Measurements from ENCODE around the gene MRPL14.

Gene MRPL14

GRCh38 chr6:44077214-44077946 lies 49.9 kb downstream of the MRPL14 start:
- DNase-seq: no peak

- peak; percentile 39 for DNase-seq
Observed at GRCh38 chr6:44076356-44077213, 50.7 kb downstream of the MRPL14 start.

GRCh38 chr6:44075647-44076355 lies 51.5 kb downstream of the MRPL14 start:
- no peak for DNase-seq

DNA sequence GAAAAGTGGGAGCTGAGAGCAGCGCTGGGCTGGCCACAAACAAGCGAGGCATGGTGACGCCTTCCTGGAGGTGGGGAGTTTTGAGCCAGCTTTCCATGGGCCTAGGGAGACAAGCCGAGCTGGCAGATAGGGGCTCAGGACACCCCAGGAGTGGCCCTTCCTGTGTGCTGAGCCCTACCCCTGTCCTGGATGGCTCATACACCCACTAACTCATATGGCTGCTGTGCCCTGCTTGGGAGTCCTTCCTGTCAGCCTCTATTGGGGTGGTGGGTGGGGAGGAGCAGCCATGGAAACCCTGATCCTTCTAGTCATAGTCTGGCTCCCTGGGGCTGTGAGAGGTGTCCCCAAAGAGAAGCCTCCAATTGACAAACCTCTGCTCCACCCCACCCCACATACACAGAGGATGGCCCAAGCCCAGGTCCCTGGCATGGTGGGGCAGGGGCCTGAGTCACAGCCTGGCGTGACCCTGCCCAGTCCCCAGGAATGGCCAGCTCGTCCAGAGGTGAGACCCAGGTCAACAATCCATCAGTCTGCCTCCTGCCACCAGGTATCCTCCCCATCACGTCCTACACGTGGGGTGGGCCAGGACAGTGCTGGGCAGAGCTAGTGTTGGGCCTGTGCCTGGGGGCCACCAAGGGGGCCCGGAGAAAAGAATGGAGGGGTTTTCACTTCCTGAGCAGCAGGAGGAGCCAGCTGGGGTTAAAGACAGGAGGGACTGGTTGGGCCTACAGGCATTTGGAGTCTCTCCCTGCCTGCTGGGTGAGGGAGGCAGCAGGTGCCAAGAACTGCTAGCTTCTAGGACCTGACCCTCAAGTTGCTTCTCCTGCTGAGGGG lies 52.2 kb downstream of the MRPL14 start:
- no peak for DNase-seq

DNA sequence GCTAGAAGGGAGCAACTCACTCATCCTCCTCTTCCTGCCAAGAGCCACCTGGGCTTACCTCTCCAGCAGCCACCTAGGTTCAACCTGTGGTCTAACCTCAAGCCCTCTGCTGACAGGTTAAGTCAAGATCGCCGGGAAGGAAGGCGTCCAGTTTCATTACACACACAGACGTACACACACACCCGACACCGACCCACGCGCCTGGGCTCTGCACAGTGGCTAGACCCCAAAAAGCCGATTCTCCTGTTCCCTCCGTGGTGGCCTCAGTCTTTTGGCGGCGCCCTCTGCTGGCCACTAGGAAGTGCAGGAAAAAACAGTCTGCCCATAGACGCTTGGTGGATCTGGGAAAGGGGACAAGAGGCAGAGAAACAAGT lies 52.8 kb downstream of the MRPL14 start:
- peak; percentile 91 for DNase-seq

DNA sequence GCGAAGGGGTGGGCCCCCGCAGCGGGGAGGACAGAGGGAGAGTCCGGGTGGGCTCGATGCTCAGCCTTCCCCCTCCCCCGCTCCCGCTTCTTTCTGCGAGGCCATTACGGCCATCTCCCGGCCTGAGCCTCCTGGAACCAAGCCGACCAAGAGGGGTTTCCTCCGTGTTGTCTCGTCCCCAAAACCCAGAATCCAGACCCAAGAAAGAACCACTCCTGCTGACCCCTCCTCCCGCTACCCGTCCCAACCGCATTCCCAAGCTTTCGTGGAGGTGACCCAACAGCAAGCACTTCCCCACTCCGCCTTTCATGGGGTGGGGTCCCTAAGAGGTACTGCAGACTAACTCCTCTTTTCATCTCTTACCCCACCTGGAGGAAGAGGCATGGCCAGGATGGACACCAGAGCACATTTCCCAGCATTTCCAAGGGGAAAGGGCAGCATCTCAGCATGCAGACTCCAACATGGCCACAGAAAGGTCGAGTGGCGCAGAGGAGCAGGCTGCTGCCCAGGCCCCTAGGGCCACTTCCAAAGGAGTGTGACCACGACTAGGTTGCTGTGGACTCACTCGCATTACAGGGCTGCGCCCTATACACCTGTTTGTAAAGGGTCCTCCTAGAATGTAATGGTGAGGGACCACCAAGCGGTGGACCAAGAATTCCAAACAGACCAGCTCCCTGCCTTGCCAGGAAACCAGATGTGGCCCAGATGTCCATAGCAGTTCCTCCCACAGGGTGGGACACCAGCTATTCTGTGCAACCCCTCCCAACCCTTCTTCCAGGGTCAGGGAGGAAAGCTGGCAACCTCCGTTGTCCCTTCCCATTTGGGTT lies 53.4 kb downstream of the MRPL14 start:
- DNase-seq: peak; percentile 48

- DNase-seq: peak; percentile 83
Observed at GRCh38 chr6:44072959-44073611, 54.2 kb downstream of the MRPL14 start.

- DNase-seq: no peak
Observed at GRCh38 chr6:44072452-44072958, 54.7 kb downstream of the MRPL14 start.

GRCh38 chr6:44071670-44072451 lies 55.4 kb downstream of the MRPL14 start:
- no peak for DNase-seq

DNA sequence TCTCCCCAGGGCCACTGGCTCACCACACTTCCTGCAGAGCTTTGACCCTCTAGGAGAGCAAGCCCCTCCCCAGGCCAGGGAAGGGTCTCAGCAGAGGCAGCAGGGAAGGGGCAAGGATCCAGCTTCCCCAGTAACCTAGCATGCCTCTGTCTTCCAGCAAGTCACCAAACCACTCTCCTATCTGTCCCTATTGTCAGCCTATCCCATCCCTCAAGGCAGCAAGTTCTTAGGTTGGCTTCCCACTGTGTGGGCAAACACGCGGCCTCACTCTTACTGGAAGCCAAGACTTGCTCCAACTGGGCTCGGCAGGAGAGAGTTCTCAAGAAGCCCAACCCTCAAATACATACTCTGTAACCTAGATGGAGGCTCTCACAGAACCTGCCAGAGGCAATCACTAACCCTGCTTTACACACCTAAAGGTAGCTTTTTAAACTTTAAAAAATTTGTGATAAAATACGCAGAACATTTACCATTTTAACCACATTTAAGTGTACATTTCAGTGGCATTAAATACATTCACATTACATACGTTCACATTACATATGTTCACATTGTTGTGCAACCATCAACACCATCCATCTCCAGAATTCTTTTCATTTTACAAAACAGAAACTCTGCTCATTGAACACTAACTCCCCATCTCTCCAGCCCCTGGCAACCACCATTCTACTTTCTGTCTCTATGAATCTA lies 58.5 kb downstream of the MRPL14 start:
- no peak for DNase-seq

DNA sequence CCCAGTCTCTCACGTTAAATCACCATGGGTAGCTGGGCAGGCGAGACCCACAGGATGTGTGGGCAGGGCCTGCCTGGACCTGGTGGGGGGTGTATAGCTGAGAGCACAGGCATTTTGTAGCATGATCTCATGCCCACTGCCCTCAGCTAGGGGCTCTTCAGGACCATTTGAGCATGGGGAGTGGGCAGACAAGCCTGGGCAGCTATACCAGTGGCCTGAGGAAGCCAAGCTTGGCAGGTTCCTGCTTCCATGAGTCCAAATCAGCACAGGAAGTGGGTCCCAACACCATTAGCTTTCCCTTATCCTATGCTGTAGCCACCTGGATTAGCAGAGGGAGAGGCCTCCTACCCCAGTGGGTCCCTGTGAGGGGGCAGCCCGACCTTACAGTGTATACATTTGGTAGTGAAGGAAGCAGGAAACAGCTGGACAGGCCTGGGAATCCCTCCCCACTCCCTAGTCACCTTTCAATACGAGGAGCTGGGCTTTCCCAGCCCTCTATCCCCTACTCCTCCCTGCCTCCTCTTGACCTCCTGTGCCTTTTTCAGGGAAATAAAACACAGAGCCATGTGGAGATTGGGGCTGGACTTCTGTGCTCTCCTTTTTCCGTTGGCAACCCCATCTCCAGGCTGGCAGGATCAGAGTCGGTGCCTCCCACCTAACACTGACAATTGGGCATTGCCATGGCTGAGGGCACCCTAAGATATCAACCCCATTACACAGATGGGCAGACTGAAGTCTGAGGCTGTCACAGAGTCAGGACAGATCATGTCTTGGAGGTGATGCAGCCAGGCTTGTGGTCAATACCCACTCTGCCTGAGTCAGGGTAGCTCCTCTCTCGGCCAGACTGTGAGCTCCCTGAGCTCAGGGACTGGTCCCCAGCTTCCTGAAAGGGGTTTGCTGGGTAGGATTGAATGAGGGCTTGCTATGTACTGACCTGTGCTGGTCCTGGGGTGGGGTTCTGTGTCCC lies 59.8 kb downstream of the MRPL14 start:
- DNase-seq: no peak

GRCh38 chr6:44066394-44067172 lies 60.7 kb downstream of the MRPL14 start:
- no peak for DNase-seq

DNA sequence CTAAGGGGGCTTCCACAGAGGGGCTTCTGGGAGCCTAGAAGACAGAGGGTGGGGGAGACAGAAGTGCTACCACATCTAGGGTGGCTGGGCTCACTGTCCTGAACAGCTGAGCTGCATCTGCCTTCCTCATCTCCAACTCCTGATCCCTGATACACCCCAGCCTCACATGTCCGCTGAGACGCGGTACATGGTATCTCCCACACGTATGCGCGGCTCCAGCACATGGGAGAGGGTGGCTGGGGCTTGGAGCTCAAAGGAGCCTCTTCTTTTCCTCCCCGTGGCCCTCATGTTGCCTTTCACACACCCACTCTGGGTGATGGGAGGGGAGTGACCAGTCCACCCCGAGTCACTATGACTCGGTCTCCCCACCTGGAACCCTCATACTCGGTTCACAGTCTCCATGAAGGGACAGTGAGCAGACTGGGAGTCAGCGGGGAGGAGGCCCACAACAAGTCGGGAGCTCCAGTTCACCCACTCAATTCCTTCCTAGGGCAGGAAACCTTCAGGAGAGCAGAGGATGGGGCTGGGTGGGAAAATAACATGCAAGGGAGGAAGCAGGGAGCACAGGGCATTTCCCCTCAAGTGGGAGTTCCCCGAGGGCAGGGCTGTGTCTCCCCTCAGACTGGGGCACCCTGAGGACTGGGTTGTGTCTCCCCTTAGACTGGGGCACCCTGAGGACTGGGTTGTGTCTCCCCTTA lies 61.7 kb downstream of the MRPL14 start:
- no peak for DNase-seq

DNA sequence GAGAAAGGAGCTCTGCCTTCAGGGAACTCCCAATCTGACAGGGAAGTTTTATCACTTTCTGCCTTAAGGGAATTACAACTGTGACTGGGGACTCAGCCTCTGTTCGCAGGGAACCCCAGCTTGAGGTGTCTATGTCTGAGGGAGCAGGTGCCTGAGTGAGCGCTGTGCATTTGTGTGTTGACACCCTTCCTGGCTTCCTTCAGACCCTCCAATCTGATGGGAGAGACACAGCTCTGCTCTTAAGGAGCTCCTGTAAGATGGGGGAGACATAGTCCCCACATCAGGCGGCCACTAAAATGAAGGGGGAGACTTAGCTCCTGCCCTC lies 62.3 kb downstream of the MRPL14 start:
- DNase-seq: no peak

DNA sequence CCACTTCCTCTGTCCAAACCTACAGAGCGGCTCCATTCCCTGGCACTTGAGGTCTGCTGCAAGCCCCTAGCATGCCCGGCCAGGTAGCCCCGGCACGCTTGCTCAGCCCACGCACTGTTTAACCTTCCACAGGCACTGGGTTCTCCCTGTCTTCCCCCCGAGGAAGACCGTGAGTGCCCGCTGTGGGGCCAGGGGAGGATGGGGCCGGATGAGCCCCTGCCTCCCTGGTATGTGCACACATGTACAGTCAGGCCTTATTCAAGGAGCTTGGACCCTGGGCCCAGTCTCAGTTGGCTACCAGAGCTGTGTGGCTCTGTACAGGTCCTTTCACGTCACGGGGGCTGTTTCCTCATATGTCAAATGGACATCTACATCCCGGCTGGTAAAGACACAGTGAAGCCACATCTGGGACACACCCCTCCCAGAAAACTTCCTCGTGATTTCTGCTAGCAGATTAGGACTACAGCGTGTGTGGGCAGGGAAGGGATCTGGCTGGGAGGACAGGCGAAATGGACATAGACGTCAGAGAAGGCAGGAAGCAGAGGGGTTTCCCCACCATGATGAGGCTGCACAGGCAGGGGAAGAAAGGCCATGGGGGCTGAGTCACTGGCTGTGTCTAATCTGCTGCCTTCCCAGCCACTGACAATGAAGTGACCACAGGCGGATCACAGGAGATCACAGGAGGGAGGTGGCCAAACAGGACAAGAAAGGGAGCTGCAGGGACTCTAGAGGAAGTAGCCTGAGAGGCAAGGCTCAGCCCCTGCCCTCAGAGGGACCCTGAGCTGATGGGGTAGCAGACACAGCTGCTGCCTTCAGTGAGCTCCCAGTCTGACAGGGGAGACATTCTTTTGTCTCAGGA lies 62.9 kb downstream of the MRPL14 start:
- DNase-seq: peak; percentile 71

DNA sequence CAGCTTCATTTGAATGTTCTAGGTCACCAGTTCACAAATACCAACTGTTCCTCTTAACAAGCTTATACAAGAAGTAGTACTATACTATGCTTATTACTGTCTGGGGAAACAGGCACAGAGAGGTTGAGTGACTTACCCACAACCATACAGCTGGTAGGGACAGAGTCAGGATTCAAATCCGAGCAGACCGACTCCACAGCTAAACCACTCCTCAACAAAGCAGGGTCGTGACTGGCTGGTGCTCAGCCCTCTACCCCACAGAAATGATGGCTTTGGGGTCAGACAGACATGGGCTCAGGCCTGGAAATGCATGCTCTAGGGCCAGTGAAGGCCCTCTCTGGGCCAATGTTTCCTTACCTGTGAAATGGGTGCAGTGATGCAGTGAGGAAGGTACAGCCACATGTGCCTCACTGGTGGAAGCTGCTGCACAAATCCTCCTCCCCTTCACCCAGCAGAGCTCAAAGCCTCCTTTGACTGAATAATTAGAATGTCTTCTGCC lies 63.6 kb downstream of the MRPL14 start:
- no peak for DNase-seq
